HG03280 (cell line): ENCODE data around the gene C1QTNF5.

Experiments used
- ATAC-seq: cut with Tn5 transposase; IDR thresholded peaks from one replicate; pipeline ENCODE4 v1.9.1; 2021; ENCODE audit warnings: mild to moderate bottlenecking, moderate library complexity; ENCODE audit not compliant: unreplicated experiment

Gene C1QTNF5

GRCh38 chr11:119338318-119338890, 2.3 kb downstream of the C1QTNF5 start:
- ATAC-seq: no peak

- ATAC-seq: no peak
Observed at GRCh38 chr11:119337581-119338317, 2.9 kb downstream of the C1QTNF5 start.

DNA sequence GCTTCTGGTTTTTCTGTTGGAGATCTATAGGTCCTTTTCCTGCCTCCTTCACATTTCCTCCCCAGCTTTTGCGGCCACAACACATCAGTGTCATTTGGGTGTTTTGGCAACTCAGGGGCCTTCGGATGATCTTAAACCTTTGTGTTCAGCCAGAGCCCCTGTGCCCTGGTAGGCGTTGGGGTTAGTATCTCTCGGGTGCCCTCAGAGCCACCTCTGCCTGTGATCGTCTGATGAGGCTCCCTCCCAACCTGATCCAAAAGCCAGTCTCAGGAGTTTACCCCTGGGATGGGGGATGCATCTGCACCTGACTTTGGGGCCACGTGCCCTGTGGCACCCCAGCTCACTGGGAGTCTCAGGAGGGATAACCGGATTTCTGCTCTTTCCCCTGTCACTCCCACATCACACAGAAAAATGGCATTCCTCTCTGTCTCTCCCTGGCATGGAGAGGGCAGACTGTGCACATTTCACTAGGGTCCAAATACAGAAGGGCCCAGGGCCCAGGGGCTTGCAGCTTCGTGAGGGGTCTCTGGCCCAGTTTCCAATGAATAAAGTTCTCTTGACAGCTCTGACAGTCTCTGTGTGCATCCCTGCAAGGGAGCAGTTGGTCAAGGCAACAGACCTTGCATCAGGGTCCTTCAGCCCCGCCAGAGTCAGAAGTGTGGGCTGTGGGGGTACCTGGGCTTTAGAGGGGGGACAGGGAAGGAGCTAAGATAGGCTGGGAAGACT, 3.8 kb downstream of the C1QTNF5 start:
- no peak for ATAC-seq

GRCh38 chr11:119335655-119336543, 4.8 kb downstream of the C1QTNF5 start:
- no peak for ATAC-seq

DNA sequence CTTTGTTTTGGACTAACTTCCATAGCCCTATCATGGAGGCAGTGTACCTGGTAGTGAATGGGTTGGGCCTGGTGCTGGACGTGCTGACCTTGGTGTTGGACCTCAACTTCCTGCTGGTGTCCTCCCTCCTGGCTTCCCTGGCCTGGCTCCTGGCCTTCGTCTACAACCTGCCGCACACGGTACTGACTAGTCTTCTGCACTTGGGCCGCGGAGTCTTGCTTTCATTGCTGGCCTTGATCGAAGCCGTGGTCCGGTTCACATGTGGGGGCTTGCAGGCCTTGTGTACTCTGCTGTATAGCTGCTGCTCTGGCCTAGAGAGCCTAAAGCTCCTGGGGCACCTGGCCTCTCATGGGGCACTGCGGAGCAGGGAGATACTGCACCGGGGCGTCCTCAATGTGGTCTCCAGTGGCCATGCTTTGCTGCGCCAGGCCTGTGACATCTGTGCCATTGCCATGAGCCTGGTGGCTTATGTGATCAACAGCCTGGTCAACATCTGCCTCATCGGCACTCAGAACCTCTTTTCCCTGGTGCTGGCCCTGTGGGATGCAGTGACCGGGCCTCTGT, 5.5 kb downstream of the C1QTNF5 start:
- ATAC-seq: no peak

DNA sequence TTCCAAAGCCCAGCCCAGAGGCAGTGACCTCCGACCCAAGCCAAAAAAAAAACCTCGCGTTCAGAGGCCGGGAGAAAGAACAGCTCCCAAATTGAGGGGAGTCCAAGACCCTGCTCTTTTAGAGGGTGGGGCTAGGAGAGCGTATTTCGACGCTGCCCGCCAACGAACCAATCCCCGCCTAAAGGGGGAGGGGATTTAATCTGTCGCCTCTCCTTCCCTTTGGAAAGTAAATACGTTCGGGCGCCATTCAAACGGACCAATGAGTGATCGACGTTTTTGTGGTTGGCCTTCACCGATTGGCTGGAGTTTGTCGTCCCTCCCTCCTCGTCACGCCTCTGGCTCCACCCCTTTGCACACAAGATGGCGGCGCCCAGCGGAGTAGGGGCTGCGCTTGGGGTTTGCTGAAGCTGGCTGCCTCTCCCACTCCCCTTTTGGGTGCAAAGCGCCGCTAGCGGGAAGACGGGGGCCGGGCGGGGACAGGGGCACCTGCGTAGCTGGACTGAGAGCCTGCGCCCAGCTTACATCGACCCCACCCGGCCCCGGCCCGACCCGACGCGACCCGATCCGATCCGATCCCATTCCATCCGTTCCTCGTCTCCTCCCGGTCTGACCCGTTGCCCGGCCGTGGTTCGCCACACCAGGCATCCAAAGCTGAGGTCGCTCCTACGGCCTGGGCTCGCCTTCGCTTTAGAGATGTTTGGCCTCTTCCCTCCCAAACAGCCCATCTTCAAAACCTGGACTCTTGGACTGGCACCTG, 6.3 kb downstream of the C1QTNF5 start, which contains the start of gene RNF26:
Gene RNF26, plus strand, starts transcription at position 354 of the 757 bp plus-strand sequence. CDS start 596 bp downstream, outside the sequence.
- peak; percentile 96 for ATAC-seq

DNA sequence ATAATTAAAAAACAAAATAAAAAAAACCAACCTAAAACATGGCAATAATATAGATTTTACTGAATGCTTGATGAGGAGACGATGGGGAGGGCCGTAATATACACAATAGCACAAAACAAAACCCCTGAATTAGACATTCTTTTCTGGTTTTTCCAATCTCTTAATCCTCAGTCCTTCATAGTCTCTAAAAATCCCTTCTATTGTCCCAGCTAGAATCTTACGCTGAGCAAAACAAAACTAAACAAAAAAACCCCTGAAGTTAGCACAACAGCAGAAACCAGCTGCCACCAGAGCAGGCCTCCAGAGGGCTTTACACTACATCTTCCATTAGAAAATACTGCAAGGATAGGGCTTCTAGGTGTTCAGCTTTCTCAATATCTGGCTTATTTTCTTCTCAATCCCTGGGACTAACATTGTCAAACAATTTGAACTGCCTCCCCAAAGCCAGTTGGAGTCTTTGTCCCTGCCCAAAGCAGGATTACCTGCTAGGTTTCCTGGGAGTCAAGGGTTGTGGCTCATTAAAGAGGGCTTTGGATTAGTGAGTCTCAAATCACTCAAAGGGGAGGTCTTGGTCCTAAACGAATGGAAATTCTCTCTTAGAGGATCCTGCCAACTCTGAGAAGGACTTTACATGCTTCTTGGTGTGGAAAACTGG, 8.4 kb downstream of the C1QTNF5 start:
- ATAC-seq: no peak

GRCh38 chr11:119330237-119330636, 10.4 kb downstream of the C1QTNF5 start:
- ATAC-seq: no peak

DNA sequence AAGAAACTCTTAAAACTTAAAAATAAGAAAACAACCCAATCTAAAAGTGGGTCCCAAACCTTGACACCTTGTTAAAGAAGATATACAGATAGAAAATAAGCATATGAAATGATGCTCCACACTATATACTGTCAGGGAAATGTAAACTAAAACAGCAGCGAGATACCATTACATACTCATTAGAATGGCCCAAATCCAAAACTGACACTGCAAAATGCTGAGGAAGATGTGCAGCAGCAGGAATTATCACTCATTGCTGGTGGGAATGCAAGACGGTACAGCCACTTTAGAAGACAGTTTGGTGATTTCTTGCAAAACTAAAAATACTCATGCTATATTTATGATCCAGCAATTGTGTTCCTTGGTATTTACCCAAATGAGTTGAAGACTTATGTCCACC, 11.4 kb downstream of the C1QTNF5 start:
- no peak for ATAC-seq

DNA sequence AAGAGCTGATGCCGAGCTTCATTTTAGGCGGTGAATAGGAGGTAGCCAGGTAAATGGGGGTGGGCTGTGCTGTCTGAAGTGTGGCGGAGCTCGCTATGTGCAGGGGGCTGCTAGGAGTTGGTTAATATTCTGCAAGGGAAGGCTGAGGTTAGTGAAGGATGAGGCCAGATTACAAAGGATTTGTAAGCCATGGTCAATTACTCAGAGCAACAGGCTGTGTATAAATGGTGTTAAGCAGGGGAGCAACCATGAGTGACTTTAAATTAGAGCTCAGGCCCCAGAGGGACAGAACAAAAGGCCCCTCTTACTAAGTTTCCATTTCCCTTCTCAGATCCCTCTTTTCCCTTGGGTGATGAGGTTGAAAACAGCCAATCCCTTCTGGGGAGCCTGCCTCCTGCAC, 16.5 kb downstream of the C1QTNF5 start:
- ATAC-seq: no peak

GRCh38 chr11:119323532-119324033, 17.1 kb downstream of the C1QTNF5 start:
- no peak for ATAC-seq

DNA sequence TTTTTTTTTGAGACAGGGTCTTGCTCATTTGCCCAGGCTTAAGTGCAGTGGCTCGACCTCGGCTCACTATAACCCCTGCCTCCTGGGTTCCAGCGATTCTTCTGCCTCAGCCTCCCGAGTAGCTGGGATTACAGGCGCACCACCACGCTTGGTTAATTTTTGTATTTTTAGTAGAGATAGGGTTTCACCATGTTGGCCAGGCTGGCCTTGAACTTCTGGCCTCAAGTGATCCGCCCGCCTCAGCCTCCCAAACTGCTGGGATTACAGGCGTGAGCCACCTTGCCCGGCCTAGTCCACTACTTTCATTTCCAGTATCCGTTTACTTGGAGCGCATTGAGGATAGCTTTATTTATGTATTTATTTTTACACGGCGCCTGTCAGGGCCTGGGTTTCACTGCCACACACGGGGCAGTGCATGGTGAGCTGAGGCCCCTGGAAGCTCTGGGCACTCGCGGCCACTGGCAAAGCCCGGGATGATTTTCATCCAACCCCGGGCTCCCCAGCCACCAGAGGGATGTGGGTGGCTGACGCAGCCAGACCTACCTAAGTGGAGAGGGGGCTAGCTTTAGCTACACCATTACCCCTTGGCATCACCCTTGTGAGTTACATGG, 17.7 kb downstream of the C1QTNF5 start:
- ATAC-seq: no peak

DNA sequence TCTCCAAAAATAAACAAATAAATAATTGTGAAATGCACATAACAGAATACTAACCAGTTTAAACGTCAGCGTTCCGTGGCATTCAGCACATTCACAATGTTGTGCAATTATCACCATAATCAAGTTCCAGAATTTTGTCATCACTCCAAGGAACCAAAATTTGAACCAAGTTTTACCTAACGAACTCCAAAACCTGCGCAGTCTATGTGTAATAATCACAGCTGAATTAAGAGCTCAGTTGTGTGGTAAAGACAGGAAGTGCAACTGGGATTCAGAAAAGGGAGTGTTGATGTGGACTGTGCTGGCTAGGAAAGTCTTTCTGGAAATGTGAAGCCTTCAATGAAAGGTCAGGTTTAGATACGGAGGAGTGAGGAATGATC, 18.3 kb downstream of the C1QTNF5 start:
- ATAC-seq: no peak

- ATAC-seq: peak; percentile 40
Observed at GRCh38 chr11:119320776-119321524, 19.7 kb downstream of the C1QTNF5 start.

GRCh38 chr11:119320240-119320775, 20.4 kb downstream of the C1QTNF5 start:
- ATAC-seq: no peak

- ATAC-seq: no peak
Observed at GRCh38 chr11:119319700-119320239, 20.9 kb downstream of the C1QTNF5 start.

GRCh38 chr11:119319136-119319699, 21.5 kb downstream of the C1QTNF5 start:
- ATAC-seq: no peak
